ENCODE results near the gene SGK2.
"Not testable (repeated sequence)": the region's sequence is repeated elsewhere in the genome, so short reads cannot be mapped to it uniquely, and the experiment has no call there.

DNA sequence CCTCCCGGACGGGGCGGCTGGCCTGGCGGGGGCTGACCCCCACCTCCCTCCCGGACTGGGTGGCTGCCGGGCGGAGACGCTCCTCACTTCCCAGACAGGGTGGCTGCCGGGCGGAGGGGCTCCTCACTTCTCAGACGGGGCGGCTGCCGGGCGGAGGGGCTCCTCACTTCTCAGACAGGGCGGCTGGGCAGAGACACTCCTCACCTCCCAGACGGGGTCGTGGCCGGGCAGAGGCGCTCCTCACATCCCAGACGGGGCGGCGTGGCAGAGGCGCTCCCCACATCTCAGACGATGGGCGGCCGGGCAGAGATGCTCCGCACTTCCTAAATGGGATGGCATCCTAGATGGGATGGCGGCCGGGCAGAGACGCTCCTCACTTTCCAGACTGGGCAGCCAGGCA lies 48.5 kb downstream of the SGK2 start:
- TF ChIP-seq CTCF (IDR thresholded peaks at IDR 0.05 in 4 of 5, conservative IDR thresholded peaks at IDR 0.05 in 1 of 5); POLR2A (IDR thresholded peaks at IDR 0.05): not testable (repeated sequence)
